GM23338 (cell line): Measurements from ENCODE around the gene APOM. TPM values are rescaled to one million over a fixed set of nuclear protein-coding genes. Genes with fewer than 3 reads are reported as not detected.

Experiments
- ATAC-seq: fragments of 200-7000 bp; cut with Tn5 transposase; 3 replicates; pipeline ENCODE4 v1.9.1; 2020
- DNase-seq: peaks from one replicate; pipeline ENCODE4 v3.0.0-alpha.2; 2015; ENCODE audit warnings: low spot score
- H2AFZ ChIP-seq: fragments of 200-600 bp; sonication (generic); 2 replicates; pipeline ENCODE4 v1.8.0; 2016; ENCODE audit warnings: antibody characterized with exemption, mild to moderate bottlenecking, moderate library complexity
- H3F3A ChIP-seq: fragments of 200-600 bp; sonication (generic); replicated peaks from 2 replicates; pipeline ENCODE4 v1.8.0; 2017; ENCODE audit warnings: antibody characterized with exemption, mixed run types, low read depth
- H3K27ac ChIP-seq: fragments of 200-600 bp; sonication (generic); 2 replicates; pipeline ENCODE4 v1.6.1; 2016; ENCODE audit warnings: low read depth
- H3K27me3 ChIP-seq: fragments of 200-600 bp; sonication (generic); 2 replicates; pipeline ENCODE4 v1.8.0; 2016; ENCODE audit warnings: mild to moderate bottlenecking, mixed run types, moderate library complexity; ENCODE audit not compliant: insufficient read depth
- H3K36me3 ChIP-seq: fragments of 200-600 bp; sonication (generic); 2 replicates; pipeline ENCODE4 v1.8.0; 2016; ENCODE audit warnings: mild to moderate bottlenecking; ENCODE audit not compliant: insufficient read depth
- H3K4me1 ChIP-seq: fragments of 200-600 bp; sonication (generic); 2 replicates; pipeline ENCODE4 v1.8.0; 2016; ENCODE audit warnings: mild to moderate bottlenecking, moderate library complexity; ENCODE audit not compliant: insufficient read depth
- H3K4me2 ChIP-seq: fragments of 200-600 bp; sonication (generic); 2 replicates; pipeline ENCODE4 v1.7.1; 2017; ENCODE audit warnings: mixed run types
- H3K4me3 ChIP-seq: fragments of 200-600 bp; sonication (generic); 2 replicates; pipeline ENCODE4 v1.6.1; 2016; ENCODE audit warnings: mixed run types
- H3K79me2 ChIP-seq: fragments of 200-600 bp; sonication (generic); replicated peaks from 2 replicates; pipeline ENCODE4 v1.8.0; 2017; ENCODE audit warnings: mild to moderate bottlenecking; ENCODE audit not compliant: insufficient read depth
- H3K9me2 ChIP-seq: fragments of 200-600 bp; sonication (generic); 2 replicates; pipeline ENCODE4 v1.8.0; 2017; ENCODE audit not compliant: insufficient read depth
- H4K20me1 ChIP-seq: fragments of 200-600 bp; sonication (generic); replicated peaks from 2 replicates; pipeline ENCODE4 v1.8.0; 2017; ENCODE audit warnings: mild to moderate bottlenecking; ENCODE audit not compliant: insufficient read depth
- H3K27ac Mint-ChIP-seq: 2 replicates; pipeline ENCODE4 v1.8.0; 2020; ENCODE audit warnings: inconsistent platforms, mild to moderate bottlenecking, moderate library complexity, mixed read lengths
- H3K27me3 Mint-ChIP-seq: 3 replicates; pipeline ENCODE4 v1.8.0; 2022; ENCODE audit warnings: low read depth, mild to moderate bottlenecking, moderate library complexity, mixed read lengths, inconsistent platforms; ENCODE audit not compliant: insufficient read depth, poor library complexity
- H3K36me3 Mint-ChIP-seq: 3 replicates; pipeline ENCODE4 v1.8.0; 2021; ENCODE audit warnings: low read depth, mild to moderate bottlenecking, inconsistent platforms, moderate library complexity, mixed read lengths
- H3K4me1 Mint-ChIP-seq: 3 replicates; pipeline ENCODE4 v1.8.0; 2020; ENCODE audit warnings: mild to moderate bottlenecking, inconsistent platforms, mixed read lengths
- H3K4me3 Mint-ChIP-seq: 3 replicates; pipeline ENCODE4 v1.8.0; 2021; ENCODE audit warnings: moderate library complexity, mild to moderate bottlenecking, inconsistent platforms, mixed read lengths
- H3K9me3 Mint-ChIP-seq: 3 replicates; pipeline ENCODE4 v1.8.0; 2020; ENCODE audit warnings: moderate library complexity, mild to moderate bottlenecking, inconsistent platforms, mixed read lengths
- CREB1 ChIP-seq: fragments of 250-450 bp; sonication (Bioruptor Pico); IDR thresholded peaks from 2 replicates; pipeline ENCODE4 v1.5.0; 2020; ENCODE audit warnings: low read depth, mild to moderate bottlenecking, moderate library complexity
- EZH2 ChIP-seq: fragments of 200-600 bp; sonication (generic); IDR thresholded peaks from one replicate; pipeline ENCODE4 v1.8.0; 2017; ENCODE audit warnings: antibody characterized with exemption, mild to moderate bottlenecking, low read depth; ENCODE audit not compliant: unreplicated experiment
- EZH2phosphoT487 ChIP-seq: fragments of 200-600 bp; sonication (generic); IDR thresholded peaks from one replicate; pipeline ENCODE4 v1.8.1; 2018; ENCODE audit warnings: antibody characterized with exemption; ENCODE audit not compliant: unreplicated experiment
- NANOG ChIP-seq: IDR thresholded peaks from 2 replicates; pipeline ENCODE4 v1.6.1; 2016; ENCODE audit warnings: antibody characterized with exemption, borderline replicate concordance
- STAT1 ChIP-seq: IDR thresholded peaks from one replicate; pipeline ENCODE4 v1.6.1; 2016; ENCODE audit warnings: antibody characterized with exemption; ENCODE audit not compliant: unreplicated experiment
- polyA plus RNA-seq: library from polyadenylated mRNA; unstranded; fragments of >200 nt; fragmentation: Nextera tagmentation; extraction: Ambion mirVana; gene quantifications from 2 replicates; pipeline ENCODE4 v1.2.1, GENCODE V29; 2016
- total RNA-seq: library from RNA; depleted of rRNA; stranded (reverse); fragments of >200 nt; shearing (Covaris generic); gene quantifications from 2 replicates; pipeline ENCODE4 v1.2.3, GENCODE V29; 2014
- TF ChIP-seq, protein P1 (sequence below): IDR thresholded peaks from one replicate; pipeline ENCODE4 v1.6.1; 2018; ENCODE audit warnings: antibody characterized with exemption; ENCODE audit not compliant: unreplicated experiment
- TF ChIP-seq, protein P2 (sequence below): IDR thresholded peaks from 2 replicates; pipeline ENCODE4 v1.6.1; 2016; ENCODE audit warnings: antibody characterized with exemption
- TF ChIP-seq, protein P3 (sequence below): fragments of 250-450 bp; sonication (Bioruptor Pico); IDR thresholded peaks from 2 replicates; pipeline ENCODE4 v1.5.0; 2020; ENCODE audit warnings: mild to moderate bottlenecking, moderate library complexity

Gene APOM
- total and polyA plus RNA-seq, 2 experiments from 2014 or later = 1.2 to 10.7 TPM

DNA sequence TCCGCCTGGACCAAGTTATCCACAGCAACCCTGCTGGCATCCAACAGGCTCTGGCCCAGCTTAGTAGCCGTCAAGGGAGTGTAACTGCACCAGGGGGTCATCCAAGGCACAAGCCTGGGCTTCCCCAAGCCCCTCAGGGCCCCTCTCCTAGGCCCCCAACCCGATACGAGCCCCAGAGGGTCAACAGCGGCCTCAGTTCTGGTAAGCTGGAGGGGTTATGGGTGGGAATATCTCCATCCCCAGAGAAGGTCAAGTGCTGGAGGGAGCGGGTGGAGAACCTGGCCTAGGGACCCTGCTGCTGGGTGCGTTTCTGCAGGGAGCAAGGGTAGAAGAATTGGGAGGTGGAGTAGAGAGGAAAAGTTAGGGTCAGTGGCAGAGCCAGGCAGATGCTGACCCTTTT lies 22.2 kb upstream of the APOM start:
- ATAC-seq (no peak), DNase-seq (no peak)
- H3K36me3 ChIP-seq = peaks cover 76% of the 10 kb centered on the region
- Mint-ChIP-seq H3K27me3 (peaks cover 2% of the 10 kb centered on the region), H3K27ac (no peak overlapping the region), H3K4me3 (no peak overlapping the region), H3K4me1 (no peaks in the 10 kb centered on the region), H3K36me3 (peaks cover 95% of the 10 kb centered on the region), H3K9me3 (no peaks in the 10 kb centered on the region; the same call in 2 of the 3 replicates)
- H3K4me3 ChIP-seq = no peak overlapping the region
- no peak overlapping the region for H3K27ac ChIP-seq
- no peak overlapping the region for H2AFZ ChIP-seq
- no peaks in the 10 kb centered on the region for H3K4me1 ChIP-seq
- peaks cover 74% of the 10 kb centered on the region for H3F3A ChIP-seq
- peaks cover 21% of the 10 kb centered on the region for H3K79me2 ChIP-seq
- no peaks in the 10 kb centered on the region for H3K9me2 ChIP-seq
- no peak overlapping the region for H3K4me2 ChIP-seq
- no peak for TF ChIP-seq STAT1
- no peaks in the 10 kb centered on the region for H3K27me3 ChIP-seq
- H4K20me1 ChIP-seq = peaks cover 46% of the 10 kb centered on the region

DNA sequence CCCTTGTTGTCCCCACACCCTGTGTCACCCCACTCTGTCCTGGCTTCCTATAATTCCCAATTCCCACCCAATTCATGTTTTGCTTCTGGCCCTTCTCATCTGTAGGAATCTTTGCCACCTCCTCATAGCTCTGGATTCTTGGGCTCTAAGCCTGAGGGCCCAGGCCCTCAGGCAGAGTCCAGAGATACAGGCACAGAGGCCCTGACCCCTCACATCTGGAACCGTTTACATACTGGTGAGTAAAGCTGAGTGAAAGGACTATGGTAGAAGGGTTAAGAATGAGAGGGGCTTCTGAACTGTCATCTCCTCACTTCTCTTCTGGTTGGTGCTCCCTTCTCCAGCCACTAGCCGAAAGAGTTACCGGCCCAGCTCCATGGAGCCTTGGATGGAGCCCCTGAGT lies 21.6 kb upstream of the APOM start:
- DNase-seq (no peak), ATAC-seq (no peak)
- H3K27me3 ChIP-seq = no peaks in the 10 kb centered on the region
- Mint-ChIP-seq H3K36me3 (peaks cover 95% of the 10 kb centered on the region), H3K9me3 (no peaks in the 10 kb centered on the region; the same call in 2 of the 3 replicates), H3K27ac (no peak overlapping the region), H3K4me3 (no peak overlapping the region), H3K4me1 (no peaks in the 10 kb centered on the region), H3K27me3 (peaks cover 5% of the 10 kb centered on the region)
- no peak overlapping the region for H3K4me2 ChIP-seq
- peaks cover 17% of the 10 kb centered on the region for H3K79me2 ChIP-seq
- TF ChIP-seq, protein P1, sequence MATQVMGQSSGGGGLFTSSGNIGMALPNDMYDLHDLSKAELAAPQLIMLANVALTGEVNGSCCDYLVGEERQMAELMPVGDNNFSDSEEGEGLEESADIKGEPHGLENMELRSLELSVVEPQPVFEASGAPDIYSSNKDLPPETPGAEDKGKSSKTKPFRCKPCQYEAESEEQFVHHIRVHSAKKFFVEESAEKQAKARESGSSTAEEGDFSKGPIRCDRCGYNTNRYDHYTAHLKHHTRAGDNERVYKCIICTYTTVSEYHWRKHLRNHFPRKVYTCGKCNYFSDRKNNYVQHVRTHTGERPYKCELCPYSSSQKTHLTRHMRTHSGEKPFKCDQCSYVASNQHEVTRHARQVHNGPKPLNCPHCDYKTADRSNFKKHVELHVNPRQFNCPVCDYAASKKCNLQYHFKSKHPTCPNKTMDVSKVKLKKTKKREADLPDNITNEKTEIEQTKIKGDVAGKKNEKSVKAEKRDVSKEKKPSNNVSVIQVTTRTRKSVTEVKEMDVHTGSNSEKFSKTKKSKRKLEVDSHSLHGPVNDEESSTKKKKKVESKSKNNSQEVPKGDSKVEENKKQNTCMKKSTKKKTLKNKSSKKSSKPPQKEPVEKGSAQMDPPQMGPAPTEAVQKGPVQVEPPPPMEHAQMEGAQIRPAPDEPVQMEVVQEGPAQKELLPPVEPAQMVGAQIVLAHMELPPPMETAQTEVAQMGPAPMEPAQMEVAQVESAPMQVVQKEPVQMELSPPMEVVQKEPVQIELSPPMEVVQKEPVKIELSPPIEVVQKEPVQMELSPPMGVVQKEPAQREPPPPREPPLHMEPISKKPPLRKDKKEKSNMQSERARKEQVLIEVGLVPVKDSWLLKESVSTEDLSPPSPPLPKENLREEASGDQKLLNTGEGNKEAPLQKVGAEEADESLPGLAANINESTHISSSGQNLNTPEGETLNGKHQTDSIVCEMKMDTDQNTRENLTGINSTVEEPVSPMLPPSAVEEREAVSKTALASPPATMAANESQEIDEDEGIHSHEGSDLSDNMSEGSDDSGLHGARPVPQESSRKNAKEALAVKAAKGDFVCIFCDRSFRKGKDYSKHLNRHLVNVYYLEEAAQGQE = no peak
- TF ChIP-seq, protein P2, sequence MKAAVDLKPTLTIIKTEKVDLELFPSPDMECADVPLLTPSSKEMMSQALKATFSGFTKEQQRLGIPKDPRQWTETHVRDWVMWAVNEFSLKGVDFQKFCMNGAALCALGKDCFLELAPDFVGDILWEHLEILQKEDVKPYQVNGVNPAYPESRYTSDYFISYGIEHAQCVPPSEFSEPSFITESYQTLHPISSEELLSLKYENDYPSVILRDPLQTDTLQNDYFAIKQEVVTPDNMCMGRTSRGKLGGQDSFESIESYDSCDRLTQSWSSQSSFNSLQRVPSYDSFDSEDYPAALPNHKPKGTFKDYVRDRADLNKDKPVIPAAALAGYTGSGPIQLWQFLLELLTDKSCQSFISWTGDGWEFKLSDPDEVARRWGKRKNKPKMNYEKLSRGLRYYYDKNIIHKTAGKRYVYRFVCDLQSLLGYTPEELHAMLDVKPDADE = no peak
- TF ChIP-seq EZH2 (no peak), NANOG (no peak), CREB1 (no peak), EZH2phosphoT487 (no peak), STAT1 (no peak)
- TF ChIP-seq, protein P3, sequence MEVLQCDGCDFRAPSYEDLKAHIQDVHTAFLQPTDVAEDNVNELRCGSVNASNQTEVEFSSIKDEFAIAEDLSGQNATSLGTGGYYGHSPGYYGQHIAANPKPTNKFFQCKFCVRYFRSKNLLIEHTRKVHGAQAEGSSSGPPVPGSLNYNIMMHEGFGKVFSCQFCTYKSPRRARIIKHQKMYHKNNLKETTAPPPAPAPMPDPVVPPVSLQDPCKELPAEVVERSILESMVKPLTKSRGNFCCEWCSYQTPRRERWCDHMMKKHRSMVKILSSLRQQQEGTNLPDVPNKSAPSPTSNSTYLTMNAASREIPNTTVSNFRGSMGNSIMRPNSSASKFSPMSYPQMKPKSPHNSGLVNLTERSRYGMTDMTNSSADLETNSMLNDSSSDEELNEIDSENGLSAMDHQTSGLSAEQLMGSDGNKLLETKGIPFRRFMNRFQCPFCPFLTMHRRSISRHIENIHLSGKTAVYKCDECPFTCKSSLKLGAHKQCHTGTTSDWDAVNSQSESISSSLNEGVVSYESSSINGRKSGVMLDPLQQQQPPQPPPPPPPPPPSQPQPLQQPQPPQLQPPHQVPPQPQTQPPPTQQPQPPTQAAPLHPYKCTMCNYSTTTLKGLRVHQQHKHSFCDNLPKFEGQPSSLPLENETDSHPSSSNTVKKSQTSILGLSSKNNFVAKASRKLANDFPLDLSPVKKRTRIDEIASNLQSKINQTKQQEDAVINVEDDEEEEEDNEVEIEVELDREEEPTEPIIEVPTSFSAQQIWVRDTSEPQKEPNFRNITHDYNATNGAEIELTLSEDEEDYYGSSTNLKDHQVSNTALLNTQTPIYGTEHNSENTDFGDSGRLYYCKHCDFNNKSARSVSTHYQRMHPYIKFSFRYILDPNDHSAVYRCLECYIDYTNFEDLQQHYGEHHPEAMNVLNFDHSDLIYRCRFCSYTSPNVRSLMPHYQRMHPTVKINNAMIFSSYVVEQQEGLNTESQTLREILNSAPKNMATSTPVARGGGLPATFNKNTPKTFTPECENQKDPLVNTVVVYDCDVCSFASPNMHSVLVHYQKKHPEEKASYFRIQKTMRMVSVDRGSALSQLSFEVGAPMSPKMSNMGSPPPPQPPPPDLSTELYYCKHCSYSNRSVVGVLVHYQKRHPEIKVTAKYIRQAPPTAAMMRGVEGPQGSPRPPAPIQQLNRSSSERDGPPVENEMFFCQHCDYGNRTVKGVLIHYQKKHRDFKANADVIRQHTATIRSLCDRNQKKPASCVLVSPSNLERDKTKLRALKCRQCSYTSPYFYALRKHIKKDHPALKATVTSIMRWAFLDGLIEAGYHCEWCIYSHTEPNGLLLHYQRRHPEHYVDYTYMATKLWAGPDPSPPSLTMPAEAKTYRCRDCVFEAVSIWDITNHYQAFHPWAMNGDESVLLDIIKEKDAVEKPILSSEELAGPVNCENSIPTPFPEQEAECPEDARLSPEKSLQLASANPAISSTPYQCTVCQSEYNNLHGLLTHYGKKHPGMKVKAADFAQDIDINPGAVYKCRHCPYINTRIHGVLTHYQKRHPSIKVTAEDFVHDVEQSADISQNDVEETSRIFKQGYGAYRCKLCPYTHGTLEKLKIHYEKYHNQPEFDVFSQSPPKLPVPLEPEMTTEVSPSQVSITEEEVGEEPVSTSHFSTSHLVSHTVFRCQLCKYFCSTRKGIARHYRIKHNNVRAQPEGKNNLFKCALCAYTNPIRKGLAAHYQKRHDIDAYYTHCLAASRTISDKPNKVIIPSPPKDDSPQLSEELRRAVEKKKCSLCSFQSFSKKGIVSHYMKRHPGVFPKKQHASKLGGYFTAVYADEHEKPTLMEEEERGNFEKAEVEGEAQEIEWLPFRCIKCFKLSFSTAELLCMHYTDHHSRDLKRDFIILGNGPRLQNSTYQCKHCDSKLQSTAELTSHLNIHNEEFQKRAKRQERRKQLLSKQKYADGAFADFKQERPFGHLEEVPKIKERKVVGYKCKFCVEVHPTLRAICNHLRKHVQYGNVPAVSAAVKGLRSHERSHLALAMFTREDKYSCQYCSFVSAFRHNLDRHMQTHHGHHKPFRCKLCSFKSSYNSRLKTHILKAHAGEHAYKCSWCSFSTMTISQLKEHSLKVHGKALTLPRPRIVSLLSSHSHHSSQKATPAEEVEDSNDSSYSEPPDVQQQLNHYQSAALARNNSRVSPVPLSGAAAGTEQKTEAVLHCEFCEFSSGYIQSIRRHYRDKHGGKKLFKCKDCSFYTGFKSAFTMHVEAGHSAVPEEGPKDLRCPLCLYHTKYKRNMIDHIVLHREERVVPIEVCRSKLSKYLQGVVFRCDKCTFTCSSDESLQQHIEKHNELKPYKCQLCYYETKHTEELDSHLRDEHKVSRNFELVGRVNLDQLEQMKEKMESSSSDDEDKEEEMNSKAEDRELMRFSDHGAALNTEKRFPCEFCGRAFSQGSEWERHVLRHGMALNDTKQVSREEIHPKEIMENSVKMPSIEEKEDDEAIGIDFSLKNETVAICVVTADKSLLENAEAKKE = no peak
- H3F3A ChIP-seq = peaks cover 73% of the 10 kb centered on the region
- H3K4me3 ChIP-seq = no peak overlapping the region
- H3K4me1 ChIP-seq = no peaks in the 10 kb centered on the region
- H3K27ac ChIP-seq = no peak overlapping the region
- H3K36me3 ChIP-seq = peaks cover 69% of the 10 kb centered on the region
- no peak overlapping the region for H2AFZ ChIP-seq
- peaks cover 41% of the 10 kb centered on the region for H4K20me1 ChIP-seq
- H3K9me2 ChIP-seq = no peaks in the 10 kb centered on the region
